ENCODE results near the gene TGM3.

The TGM3 gene

GRCh38 chr20:2285613-2286012 is 10.2 kb upstream of the TGM3 start:
- no peak for DNase-seq

GRCh38 chr20:2287504-2287903 is 8.3 kb upstream of the TGM3 start:
- DNase-seq, result no peak

GRCh38 chr20:2289475-2289874 is 6.3 kb upstream of the TGM3 start:
- no peak for DNase-seq

- no peak for DNase-seq
Measured at GRCh38 chr20:2290486-2290885, 5.3 kb upstream of the TGM3 start.

GRCh38 chr20:2292416-2293110 is 3.2 kb upstream of the TGM3 start:
- DNase-seq, result peak; percentile 7 to 75

GRCh38 chr20:2293486-2293885 is 2.3 kb upstream of the TGM3 start:
- DNase-seq, result no peak

- no peak for DNase-seq
Measured at GRCh38 chr20:2293971-2294370, 1.8 kb upstream of the TGM3 start.

GRCh38 chr20:2295286-2295685 is 515 bp upstream of the TGM3 start:
- DNase-seq, result no peak

GRCh38 chr20:2296524-2297356 is 939 bp downstream of the TGM3 start:
- DNase-seq, result no peak

- no peak for DNase-seq
Measured at GRCh38 chr20:2297357-2297728, 1.5 kb downstream of the TGM3 start.

- DNase-seq, result no peak
Measured at GRCh38 chr20:2298116-2298515, 2.3 kb downstream of the TGM3 start.

GRCh38 chr20:2298701-2299100 is 2.9 kb downstream of the TGM3 start:
- no peak for DNase-seq

GRCh38 chr20:2299301-2299700 is 3.5 kb downstream of the TGM3 start:
- DNase-seq, result peak in 1 of 2 donors; percentile 64

GRCh38 chr20:2300002-2300401 is 4.2 kb downstream of the TGM3 start:
- DNase-seq, result no peak

GRCh38 chr20:2300420-2300819 is 4.6 kb downstream of the TGM3 start:
- DNase-seq, result no peak

- DNase-seq, result peak; percentile 42 to 88
Measured at GRCh38 chr20:2301164-2301622, 5.4 kb downstream of the TGM3 start.

GRCh38 chr20:2302384-2303060 is 6.7 kb downstream of the TGM3 start:
- DNase-seq, result no peak

- no peak for DNase-seq
Measured at GRCh38 chr20:2303673-2304072, 7.9 kb downstream of the TGM3 start.

- DNase-seq, result no peak
Measured at GRCh38 chr20:2304180-2304579, 8.4 kb downstream of the TGM3 start.

- no peak for DNase-seq
Measured at GRCh38 chr20:2305029-2305428, 9.2 kb downstream of the TGM3 start.

GRCh38 chr20:2305479-2305878 is 9.7 kb downstream of the TGM3 start:
- no peak for DNase-seq

- no peak for DNase-seq
Measured at GRCh38 chr20:2305946-2306345, 10.1 kb downstream of the TGM3 start.

GRCh38 chr20:2307136-2307535 is 11.3 kb downstream of the TGM3 start:
- no peak for DNase-seq

- no peak for DNase-seq
Measured at GRCh38 chr20:2311329-2311728, 15.5 kb downstream of the TGM3 start.
